Measurements from ENCODE around the gene STK33.

STK33 gene

GRCh38 chr11:8593935-8594909, at the start of gene STK33:
Gene STK33 (minus strand): TSS chr11:8594228. CDS start chr11:8474905, 119,323 bp downstream.
- TF ChIP-seq CTCF (IDR thresholded peaks at IDR 0.05; ENCODE audit: insufficient read depth, missing control alignments) = no peak
- DNase-seq (ENCODE audit: insufficient read length, low spot score) (peak; percentile 87), FAIRE-seq (no peak)

- TF ChIP-seq CTCF (IDR thresholded peaks at IDR 0.05; ENCODE audit: insufficient read depth, missing control alignments) = no peak
- DNase-seq (ENCODE audit: insufficient read length, low spot score) (no peak), FAIRE-seq (no peak)
These were observed 48.3 kb upstream of the STK33 start for GRCh38 chr11:8642196-8642841.

GRCh38 chr11:8641332-8641731, 47.3 kb upstream of the STK33 start:
- DNase-seq (ENCODE audit: insufficient read length, low spot score) (no peak), FAIRE-seq (no peak)
- TF ChIP-seq CTCF (IDR thresholded peaks at IDR 0.05; ENCODE audit: insufficient read depth, missing control alignments) = no peak

- FAIRE-seq (no peak), DNase-seq (ENCODE audit: insufficient read length, low spot score) (no peak)
- no peak for TF ChIP-seq CTCF (IDR thresholded peaks at IDR 0.05; ENCODE audit: insufficient read depth, missing control alignments)
These were observed 46.4 kb upstream of the STK33 start for GRCh38 chr11:8640267-8640906.

GRCh38 chr11:8639655-8640054, 45.6 kb upstream of the STK33 start:
- no peak for DNase-seq (ENCODE audit: insufficient read length, low spot score)
- FAIRE-seq = no peak
- TF ChIP-seq CTCF (IDR thresholded peaks at IDR 0.05; ENCODE audit: insufficient read depth, missing control alignments) = no peak

GRCh38 chr11:8638300-8638699, 44.3 kb upstream of the STK33 start:
- no peak for DNase-seq (ENCODE audit: insufficient read length, low spot score)
- FAIRE-seq = no peak
- no peak for TF ChIP-seq CTCF (IDR thresholded peaks at IDR 0.05; ENCODE audit: insufficient read depth, missing control alignments)
